Sigmoid colon (tissue), 3 donors: ENCODE results near the gene CHD8.

Source experiments
- POLR2A ChIP-seq, 2 donors: fragments of 450-650 bp; IDR thresholded peaks; one replicate each; pipeline ENCODE4 v1.6.1; 2016; ENCODE audit warnings: antibody characterized with exemption in 2 of 2, mild to moderate bottlenecking in 2 of 2, moderate library complexity in 2 of 2
- TF ChIP-seq, protein P1 (sequence below), 4 experiments: fragments of 450-650 bp in 3 of 4; fragments of 200-600 bp in 1 of 4; IDR thresholded peaks; one replicate each; pipeline ENCODE4 v1.5.1; 2016 to 2019; ENCODE audit warnings: antibody characterized with exemption in 4 of 4, mild to moderate bottlenecking in 3 of 4, moderate library complexity in 2 of 4

DNA sequence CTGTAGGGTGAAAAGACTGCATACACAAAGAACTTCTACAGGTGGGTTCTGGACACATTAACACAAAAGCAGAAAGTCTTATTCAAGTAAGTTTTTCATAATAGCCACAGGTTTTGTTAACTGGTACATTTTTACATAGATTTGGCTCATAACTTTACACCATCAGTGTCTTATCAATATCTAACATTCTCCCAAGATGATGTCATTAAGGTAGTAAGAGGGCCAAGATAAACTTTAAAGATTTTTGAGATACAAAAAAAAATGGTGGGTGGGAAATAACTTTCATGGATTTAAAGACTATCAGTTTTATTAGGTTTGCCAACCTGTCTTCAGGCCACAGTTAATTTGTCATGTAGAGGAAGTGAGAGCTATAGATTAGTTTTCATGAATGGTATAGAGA lies 73.8 kb downstream of the CHD8 start:
- no peak for TF ChIP-seq POLR2A (IDR thresholded peaks at IDR 0.05)
- TF ChIP-seq, protein P1, sequence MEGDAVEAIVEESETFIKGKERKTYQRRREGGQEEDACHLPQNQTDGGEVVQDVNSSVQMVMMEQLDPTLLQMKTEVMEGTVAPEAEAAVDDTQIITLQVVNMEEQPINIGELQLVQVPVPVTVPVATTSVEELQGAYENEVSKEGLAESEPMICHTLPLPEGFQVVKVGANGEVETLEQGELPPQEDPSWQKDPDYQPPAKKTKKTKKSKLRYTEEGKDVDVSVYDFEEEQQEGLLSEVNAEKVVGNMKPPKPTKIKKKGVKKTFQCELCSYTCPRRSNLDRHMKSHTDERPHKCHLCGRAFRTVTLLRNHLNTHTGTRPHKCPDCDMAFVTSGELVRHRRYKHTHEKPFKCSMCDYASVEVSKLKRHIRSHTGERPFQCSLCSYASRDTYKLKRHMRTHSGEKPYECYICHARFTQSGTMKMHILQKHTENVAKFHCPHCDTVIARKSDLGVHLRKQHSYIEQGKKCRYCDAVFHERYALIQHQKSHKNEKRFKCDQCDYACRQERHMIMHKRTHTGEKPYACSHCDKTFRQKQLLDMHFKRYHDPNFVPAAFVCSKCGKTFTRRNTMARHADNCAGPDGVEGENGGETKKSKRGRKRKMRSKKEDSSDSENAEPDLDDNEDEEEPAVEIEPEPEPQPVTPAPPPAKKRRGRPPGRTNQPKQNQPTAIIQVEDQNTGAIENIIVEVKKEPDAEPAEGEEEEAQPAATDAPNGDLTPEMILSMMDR (IDR thresholded peaks at IDR 0.05), result no peak
